NT2/D1 (cell line): ENCODE results near the gene STXBP1.

ENCODE experiments used
- SUZ12 ChIP-seq: IDR thresholded peaks from 2 replicates; pipeline ENCODE4 v1.6.1; 2011; ENCODE audit not compliant: insufficient read length, insufficient read depth; ENCODE audit errors: extremely low read depth
- YY1 ChIP-seq: IDR thresholded peaks from 2 replicates; pipeline ENCODE4 v1.6.1; 2011; ENCODE audit not compliant: insufficient read length, insufficient read depth
- ZNF274 ChIP-seq: IDR thresholded peaks from 2 replicates; pipeline ENCODE4 v1.6.1; 2011; ENCODE audit warnings: mild to moderate bottlenecking, low read depth, low read length

GRCh38 chr9:127640908-127641545 is 28.9 kb downstream of the STXBP1 start:
- TF ChIP-seq YY1 (no peak), SUZ12 (no peak), ZNF274 (no peak)
